Activated CD8-positive, alpha-beta memory T cell treated with anti-CD3 and anti-CD28 coated beads, Interleukin-2, amount 50 U/mL, for 24 hours (primary cell): ENCODE results near the gene GPC1.

ENCODE experiments used
- DNase-seq: peaks from one replicate; pipeline ENCODE4 v3.0.0-alpha.2; 2020; ENCODE audit errors: extremely low read depth

Gene GPC1

DNA sequence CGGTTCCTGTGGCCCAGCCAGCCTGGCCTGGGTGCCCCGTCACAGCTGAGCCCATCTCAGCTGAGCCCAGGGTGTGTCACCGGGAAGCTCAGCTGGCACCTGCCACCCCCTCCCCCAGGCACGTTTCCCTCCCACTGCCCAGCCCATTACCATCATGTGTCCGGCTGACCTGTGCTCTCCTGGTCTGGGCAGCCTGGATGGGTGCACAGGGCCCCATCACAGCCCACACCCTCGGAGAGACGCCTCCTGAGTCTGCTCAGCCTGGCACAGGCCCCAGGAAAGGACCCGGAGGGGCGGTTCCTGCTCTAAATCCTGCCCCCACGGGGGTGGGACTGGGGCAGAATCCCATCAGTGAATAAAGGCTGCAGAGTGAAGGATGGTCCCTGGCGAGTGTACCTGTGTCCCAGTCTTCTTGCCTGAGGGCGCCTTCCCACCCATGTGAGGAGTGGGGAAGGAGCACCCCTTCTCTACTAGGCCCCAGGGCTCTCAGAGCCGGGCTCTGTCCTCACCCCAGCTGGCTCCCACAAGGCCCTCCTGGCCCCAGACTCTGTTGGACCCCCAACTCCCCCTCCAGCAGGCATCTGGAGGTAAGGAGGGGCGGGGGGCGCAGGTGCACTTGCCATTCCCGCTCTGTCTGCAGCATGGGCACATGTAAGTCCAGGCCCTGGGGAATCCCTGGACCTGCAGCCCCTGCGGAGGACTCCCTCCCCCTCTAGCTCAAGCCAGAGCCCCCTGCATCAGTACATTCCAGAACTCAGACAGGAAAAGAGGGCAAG is 21.2 kb downstream of the GPC1 start:
- no peak for DNase-seq

DNA sequence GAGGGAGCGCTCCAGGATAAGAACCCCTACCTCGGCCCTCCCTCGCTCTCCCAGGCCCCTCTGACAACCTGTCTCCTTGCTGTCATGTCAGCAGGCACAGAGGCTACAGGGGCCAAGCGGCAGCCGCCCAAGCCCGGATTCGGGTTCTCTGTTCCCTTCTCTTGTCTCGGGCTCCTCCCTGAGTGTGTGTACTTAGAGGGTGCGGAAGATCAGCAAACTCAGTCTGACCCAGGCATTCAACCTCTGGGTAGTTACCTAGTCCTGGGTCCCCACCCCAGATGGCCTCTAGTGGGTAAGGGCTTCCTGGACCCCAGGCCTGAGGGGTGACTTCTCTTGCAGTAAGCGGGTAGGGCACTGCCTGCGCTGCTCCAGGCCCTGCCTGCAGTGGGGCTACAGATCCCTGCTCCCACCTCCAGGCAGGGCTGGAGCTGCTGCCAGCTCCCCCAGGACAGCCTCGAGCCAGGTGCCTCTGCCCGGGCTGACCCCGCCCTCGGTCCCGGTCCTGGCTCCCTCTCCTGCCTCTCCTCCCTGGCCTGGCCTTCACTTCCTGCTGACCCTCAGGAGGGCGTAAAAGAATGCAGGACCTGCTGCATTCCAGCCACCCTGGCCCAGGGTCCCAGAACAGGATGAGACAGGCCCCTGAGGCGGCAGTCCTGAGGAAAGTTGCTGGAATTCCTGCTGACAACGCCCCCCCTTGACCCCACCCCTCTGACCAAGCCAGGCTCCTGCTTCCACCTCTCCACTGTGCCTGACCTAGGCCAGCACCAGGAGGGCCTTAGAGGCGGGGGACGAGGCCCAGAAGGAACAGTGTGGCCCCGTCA is 22.0 kb downstream of the GPC1 start:
- no peak for DNase-seq

DNA sequence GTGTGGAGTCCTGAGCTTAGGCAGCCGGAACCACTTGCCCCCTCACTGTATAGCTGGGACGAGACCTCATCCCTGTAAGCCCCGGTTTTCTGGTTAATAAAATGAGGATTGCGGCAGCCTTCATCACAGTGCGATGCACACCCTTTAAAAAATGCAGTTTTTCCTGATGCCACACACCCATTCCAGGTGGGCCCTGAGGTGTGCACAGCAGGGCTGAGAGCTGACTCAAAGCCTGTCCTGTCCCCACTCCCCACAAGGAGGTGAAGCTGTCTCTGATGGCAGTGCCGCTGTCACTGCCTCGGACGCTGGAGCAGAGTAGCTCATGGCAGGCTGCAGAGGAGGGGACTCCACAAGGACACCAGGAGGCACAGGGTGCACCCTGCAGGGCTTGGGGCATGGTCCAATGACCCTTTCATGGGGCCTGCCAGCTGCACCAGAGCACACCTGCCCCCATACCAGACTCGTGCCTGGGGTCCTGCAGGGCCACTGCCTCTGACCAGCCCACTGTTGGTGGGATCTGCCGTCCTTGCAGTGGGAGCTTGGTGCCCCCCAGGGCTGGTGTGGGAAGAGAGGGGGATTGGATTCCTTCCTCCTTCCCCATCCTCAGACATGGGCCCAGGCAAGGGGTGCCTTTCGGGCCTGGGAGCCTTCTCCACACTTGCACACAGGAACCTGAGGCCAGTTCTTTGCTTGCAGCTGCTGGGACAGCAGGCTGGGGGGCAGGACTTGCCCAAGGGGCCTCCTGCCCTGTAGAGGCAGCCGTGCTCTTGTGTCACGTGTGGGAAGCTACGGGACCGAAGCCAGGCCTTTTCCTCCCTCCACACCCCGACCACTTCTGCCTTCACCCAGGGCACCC is 22.8 kb downstream of the GPC1 start:
- no peak for DNase-seq

DNA sequence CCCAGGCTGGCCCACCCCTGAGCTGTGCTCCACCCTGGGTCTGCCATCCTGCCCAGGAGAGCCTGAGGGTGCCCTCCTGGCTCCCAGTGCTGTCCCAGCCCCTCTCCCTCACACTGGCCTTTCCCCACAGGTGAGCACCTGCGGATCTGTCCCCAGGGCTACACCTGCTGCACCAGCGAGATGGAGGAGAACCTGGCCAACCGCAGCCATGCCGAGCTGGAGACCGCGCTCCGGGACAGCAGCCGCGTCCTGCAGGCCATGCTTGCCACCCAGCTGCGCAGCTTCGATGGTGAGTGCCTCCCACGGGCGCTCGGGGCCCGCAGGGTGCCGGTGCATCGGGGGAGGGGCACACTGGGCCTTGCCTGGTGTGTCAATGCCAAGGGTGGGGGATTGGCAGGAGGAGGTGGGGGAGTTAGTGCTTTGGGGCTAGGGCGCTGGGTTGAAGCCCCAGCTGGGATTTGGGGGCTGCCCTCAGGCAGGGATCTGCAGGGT is 23.5 kb downstream of the GPC1 start:
- DNase-seq = no peak

DNA sequence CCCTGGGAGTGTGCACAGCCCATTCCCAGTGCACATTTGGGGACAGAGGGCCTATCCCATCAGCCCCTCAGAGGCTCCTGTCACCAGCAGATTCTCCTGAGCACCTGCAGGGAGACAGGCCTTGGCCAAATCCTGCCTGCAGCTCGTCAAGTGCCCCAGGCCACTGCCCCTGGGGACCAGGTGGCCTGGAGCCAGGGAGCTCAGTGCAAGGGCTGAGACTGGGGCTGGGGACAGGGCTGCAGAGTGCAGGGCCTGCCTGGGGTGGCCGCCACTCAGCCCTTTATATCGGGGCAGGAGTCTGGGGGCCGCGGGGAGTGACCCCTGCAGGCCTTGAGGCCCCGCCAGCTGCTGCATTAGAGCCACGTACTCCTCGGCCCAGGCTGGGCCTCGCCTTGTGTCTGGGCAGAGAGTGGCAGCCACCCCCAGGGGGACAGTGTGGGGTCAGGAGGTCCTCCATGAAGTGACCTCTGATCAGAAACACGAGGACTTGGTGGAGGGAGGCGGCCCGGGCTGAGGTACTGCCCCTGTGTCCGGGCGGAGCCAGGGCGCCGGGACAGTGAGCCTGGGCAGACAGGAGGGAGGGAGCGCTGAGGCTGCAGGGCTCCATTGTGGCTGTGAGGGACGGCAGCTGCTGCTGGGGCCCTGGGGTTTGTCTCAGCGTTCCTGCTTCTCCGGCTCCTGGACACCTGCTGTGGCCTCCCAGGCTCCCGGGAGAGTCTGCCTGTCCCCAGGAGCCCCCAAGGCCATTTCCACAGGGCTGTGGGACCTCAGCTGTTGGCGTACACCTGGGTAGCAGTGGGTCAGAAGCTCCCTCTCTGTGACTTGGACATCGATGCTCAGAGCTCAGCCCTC is 24.2 kb downstream of the GPC1 start:
- DNase-seq = no peak

DNA sequence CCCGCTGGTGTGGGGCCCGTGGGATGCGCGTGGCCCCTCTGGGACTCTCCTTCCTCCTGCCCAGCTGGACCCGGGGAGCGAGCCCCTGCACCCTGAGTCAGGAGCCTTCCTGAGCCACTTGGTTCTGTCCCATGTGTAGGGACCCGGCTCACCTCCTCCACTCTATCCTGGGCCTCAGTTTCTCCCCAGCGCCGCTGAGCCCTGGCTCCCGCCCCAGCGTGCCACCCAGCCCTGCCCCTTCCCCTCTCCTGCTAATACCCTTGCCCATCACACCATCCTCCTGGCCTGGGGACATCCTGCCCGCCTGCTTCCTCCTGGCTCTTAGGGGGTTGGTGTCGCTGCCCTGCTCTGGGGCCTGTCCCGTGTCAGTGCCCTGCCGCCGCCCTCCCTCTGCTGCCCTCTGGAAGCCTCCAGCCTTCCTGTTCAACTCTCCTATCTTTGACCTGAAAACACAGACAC is 24.8 kb downstream of the GPC1 start:
- no peak for DNase-seq

DNA sequence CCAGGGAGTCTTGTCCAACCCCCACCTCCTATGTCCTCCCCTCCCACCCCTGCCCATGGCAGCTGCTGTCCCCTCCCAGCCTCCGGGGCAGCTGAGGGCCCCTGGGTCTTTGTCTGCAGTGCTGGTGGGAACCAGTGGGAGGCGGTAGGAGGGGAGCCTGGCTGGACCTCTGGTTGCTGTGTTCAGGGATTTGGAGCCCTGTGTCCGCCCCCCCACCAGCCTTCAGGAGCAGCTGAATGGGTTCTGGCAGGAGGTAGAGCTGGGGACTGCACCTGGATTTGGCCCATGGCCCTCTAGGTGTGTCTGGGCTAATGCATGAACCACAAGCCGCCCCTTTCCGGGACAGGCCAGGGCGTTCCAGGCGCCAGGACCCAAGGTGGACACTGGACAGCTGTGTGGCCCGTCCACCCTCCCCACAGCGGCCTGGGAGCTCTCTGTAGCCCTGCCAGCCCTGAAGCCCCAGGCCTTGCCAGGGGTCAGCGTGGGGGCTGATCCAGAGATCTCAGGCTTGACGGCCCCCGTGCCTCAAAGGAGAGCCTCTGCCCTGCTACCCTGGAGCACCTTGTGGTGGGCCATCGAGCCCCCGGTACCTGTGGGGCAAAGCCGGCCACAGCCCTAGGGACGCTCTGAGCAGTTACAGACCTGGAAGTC is 25.4 kb downstream of the GPC1 start:
- no peak for DNase-seq

DNA sequence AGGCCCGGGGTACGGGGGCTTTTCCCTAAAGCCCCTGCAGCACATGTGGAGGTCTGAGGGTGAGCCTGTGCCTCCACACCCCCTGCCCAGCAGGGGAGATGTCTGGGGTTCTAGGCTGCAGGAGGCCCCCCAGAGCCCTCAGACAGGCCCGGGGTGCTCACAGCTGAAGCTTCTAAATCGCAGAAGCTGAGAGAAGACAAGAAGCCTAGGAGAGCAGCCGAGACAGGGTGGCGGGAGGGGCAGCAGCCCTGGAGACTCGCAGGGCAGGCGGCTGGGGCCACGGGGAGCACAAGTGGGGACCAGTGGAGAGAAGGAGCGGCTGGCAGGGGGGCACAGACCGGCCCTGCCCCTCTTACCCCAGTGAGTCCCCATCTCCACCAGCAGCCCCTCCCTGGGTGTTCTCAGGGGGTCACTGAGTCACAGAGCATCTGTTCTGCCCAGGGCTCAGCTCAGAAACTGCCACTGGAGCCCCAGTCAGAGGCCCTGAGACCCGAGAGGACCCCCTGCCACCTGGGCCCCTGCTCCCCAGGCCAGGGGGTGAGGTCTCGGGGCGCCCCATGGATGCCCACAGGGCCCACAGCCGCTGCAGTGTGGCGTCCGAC is 26.1 kb downstream of the GPC1 start:
- no peak for DNase-seq

DNA sequence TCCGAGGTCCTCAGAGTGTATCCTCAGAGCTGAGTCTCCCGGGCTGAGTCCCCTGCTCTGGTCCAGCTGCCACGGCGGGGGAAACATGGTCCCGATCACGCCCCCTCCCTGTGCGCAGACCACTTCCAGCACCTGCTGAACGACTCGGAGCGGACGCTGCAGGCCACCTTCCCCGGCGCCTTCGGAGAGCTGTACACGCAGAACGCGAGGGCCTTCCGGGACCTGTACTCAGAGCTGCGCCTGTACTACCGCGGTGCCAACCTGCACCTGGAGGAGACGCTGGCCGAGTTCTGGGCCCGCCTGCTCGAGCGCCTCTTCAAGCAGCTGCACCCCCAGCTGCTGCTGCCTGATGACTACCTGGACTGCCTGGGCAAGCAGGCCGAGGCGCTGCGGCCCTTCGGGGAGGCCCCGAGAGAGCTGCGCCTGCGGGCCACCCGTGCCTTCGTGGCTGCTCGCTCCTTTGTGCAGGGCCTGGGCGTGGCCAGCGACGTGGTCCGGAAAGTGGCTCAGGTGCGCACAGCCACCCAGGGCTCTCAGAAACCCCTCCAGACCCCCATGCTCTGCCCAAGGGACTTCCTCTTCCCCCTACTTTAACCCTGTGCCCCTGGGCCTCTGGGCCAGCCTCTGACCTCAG is 26.7 kb downstream of the GPC1 start:
- DNase-seq = no peak

DNA sequence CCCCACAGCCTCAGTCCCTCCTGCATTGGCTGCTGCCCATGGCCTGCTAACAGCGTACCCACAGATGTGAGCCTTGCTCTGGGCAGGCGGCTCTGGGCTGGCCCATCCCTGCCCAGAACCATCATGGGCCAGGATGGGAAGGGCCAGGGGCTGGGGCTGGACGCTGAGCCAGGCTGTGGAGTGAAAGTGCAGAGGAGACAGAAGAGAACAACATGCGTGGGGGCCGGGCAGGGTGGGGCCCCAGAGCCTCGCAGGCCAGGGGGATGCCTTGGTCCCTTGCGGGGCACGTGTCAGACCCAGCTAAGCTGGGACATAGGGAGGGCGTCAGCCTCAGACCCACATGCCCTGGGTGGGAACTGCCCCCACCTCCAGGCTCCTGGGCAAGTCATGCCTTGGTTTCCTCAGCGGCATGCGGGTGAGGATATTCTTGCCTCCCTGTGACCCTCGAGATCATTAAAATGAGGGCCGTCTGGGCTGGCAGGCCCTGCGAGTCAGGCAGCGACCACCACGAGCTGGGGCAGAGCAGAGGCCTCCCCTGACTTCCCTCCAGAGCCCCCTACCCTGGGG is 27.3 kb downstream of the GPC1 start:
- DNase-seq = no peak

DNA sequence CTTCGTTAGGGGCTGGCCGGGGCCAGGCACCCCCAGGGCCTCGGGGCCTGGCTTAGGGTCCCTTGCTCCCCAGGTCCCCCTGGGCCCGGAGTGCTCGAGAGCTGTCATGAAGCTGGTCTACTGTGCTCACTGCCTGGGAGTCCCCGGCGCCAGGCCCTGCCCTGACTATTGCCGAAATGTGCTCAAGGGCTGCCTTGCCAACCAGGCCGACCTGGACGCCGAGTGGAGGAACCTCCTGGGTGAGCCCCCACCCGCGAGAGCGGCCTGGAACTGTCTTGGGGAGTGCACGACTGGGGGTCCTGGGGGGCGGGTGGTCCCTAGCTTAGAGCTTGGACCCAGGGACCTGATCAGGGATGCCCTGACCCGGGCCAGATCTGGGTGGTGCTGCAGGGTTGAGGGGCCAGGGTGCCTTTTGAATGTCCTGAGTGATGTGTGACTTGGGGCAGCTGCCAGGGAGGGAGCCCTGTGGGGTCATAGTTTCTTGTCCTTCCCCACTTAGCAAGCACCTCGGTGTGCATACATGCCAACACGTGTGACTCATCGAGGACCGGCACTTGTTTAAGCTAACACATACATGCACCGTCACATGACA is 27.9 kb downstream of the GPC1 start:
- DNase-seq = no peak

DNA sequence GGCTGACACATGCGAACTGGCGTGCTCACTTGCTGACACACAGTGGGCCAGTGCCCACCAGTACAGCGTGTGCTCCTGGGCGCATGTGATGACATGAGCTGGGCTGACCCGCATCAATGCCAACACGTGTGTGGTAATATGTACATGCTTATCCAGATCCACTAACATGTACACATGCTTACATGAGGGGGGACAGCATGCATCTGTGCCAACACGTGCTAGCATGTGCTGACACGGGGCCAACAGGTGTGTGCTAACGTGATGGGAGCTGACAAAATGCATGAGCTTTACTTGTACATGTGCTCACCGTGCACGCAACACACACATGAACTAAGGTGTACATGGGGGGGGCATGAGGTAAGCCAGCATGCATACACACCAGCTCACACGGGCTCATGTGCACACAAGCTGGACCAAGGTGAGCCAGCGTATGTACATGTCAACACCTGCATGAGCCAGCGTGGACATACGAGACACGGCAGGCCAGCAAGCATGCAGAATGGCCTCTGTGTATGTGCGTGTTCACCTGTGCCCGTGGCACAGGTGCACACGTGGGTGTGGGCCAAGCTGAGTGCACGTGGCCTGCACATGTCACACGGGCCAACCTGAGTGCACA is 28.5 kb downstream of the GPC1 start:
- no peak for DNase-seq

DNA sequence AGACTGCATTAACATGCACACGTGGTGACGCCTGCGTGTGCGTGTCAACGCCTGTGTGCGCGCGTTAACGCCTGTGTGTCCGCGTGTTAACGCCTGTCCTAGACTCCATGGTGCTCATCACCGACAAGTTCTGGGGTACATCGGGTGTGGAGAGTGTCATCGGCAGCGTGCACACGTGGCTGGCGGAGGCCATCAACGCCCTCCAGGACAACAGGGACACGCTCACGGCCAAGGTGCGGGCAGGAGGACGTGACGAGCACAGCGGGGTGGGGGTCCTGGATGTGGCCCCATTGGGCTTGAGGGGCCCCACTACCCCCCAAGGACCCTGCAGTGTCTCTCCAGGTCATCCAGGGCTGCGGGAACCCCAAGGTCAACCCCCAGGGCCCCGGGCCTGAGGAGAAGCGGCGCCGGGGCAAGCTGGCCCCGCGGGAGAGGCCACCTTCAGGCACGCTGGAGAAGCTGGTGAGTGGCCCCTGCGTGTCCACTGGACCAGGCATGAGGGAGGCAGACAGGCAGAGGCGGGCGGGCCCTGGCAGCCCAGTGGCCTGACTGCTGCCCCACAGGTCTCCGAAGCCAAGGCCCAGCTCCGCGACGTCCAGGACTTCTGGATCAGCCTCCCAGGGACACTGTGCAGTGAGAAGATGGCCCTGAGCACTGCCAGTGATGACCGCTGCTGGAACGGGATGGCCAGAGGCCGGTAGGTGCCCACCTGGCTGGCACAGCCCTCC is 29.2 kb downstream of the GPC1 start:
- no peak for DNase-seq

DNA sequence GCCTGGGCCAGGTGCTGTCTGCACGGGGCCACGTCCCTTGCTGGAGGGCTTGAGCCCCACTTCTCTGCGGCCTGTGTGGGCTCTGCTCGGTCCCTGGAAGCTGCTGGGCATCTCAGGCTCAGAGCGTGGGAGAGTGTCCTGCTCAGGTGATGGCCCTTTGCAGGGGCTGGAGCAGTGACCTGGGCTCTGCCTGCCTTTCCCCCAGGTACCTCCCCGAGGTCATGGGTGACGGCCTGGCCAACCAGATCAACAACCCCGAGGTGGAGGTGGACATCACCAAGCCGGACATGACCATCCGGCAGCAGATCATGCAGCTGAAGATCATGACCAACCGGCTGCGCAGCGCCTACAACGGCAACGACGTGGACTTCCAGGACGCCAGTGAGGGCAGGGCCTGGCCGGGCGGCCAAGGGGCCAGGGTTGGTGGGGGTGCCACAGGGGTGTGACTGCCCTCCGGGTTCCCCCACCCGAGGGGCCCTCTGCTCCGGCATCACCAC is 29.9 kb downstream of the GPC1 start:
- no peak for DNase-seq

DNA sequence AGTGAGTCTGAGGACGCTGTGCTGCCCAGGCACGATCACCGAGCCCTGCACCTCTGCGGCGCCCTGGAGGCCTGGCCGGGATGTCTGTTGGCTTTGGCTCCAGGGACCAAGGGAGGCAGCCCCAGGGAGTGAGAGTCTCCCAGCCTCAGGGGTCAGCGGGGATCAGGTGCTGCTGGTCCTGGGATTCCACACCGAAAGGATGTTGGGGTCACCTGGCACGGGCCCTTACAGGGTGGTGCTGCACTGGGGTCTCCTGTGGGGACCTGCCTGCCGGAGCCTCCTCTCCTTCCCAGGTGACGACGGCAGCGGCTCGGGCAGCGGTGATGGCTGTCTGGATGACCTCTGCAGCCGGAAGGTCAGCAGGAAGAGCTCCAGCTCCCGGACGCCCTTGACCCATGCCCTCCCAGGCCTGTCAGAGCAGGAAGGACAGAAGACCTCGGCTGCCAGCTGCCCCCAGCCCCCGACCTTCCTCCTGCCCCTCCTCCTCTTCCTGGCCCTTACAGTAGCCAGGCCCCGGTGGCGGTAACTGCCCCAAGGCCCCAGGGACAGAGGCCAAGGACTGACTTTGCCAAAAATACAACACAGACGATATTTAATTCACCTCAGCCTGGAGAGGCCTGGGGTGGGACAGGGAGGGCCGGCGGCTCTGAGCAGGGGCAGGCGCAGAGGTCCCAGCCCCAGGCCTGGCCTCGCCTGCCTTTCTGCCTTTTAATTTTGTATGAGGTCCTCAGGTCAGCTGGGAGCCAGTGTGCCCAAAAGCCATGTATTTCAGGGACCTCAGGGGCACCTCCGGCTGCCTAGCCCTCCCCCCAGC is 30.5 kb downstream of the GPC1 start:
- no peak for DNase-seq

DNA sequence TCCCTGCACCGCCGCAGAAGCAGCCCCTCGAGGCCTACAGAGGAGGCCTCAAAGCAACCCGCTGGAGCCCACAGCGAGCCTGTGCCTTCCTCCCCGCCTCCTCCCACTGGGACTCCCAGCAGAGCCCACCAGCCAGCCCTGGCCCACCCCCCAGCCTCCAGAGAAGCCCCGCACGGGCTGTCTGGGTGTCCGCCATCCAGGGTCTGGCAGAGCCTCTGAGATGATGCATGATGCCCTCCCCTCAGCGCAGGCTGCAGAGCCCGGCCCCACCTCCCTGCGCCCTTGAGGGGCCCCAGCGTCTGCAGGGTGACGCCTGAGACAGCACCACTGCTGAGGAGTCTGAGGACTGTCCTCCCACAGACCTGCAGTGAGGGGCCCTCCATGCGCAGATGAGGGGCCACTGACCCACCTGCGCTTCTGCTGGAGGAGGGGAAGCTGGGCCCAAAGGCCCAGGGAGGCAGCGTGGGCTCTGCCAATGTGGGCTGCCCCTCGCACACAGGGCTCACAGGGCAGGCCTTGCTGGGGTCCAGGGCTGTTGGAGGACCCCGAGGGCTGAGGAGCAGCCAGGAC is 31.2 kb downstream of the GPC1 start:
- no peak for DNase-seq
